ENCODE results near the gene VTI1A.

GRCh38 chr10:112785089-112785488 is 338.1 kb downstream of the VTI1A start:
- TF ChIP-seq CTCF (conservative IDR thresholded peaks at IDR 0.05 in 1 of 2, IDR thresholded peaks at IDR 0.05 in 1 of 2; ENCODE audit: extremely low read depth in 1 of 2, insufficient read depth in 1 of 2, low read depth in 1 of 2, low read length in 2 of 2) (no peak), EZH2 (IDR thresholded peaks at IDR 0.05; ENCODE audit: borderline replicate concordance, low read length) (no peak)
